Activated B cell treated with CpG ODN at 0.5 μM for 24 hours (primary cell): ENCODE results near the gene UNC13B. TPM values are rescaled to one million over a fixed set of nuclear protein-coding genes. Genes with fewer than 3 reads are reported as not detected.

Experiments used
- ATAC-seq: fragments of 200-7000 bp; cut with Tn5 transposase; one replicate; pipeline ENCODE4 v1.10.0; 2021; ENCODE audit warnings: low read depth, mild to moderate bottlenecking, moderate library complexity
- CTCF ChIA-PET: fragments of 350-600 bp; sonication (Branson Sonifier 250); formaldehyde crosslinking; loops from one replicate; lab custom pipeline; 2021; ENCODE audit warnings: antibody characterized with exemption; lab: Charles Lee
- POLR2A ChIA-PET: fragments of 350-600 bp; sonication (Branson Sonifier 250); formaldehyde crosslinking; loops from one replicate; lab custom pipeline; 2021; ENCODE audit warnings: antibody characterized with exemption; lab: Charles Lee
- DNase-seq: peaks from one replicate; pipeline ENCODE4 v3.0.0; 2022
- H3K27ac Mint-ChIP-seq: one replicate; pipeline ENCODE4 v1.8.0; 2020; ENCODE audit warnings: mixed read lengths
- H3K27me3 Mint-ChIP-seq: one replicate; pipeline ENCODE4 v1.8.0; 2021; ENCODE audit warnings: mixed read lengths
- H3K36me3 Mint-ChIP-seq: one replicate; pipeline ENCODE4 v1.8.0; 2021; ENCODE audit warnings: low read depth, mixed read lengths
- H3K4me1 Mint-ChIP-seq: one replicate; pipeline ENCODE4 v1.8.0; 2021; ENCODE audit warnings: mixed read lengths
- H3K4me3 Mint-ChIP-seq: one replicate; pipeline ENCODE4 v1.8.0; 2020; ENCODE audit warnings: mild to moderate bottlenecking, mixed read lengths
- H3K9me3 Mint-ChIP-seq: one replicate; pipeline ENCODE4 v1.8.0; 2020; ENCODE audit warnings: mixed read lengths
- CTCF ChIP-seq: fragments of 200-600 bp; IDR thresholded peaks from one replicate; pipeline ENCODE4 v1.8.0; 2022; ENCODE audit warnings: antibody characterized with exemption, mild to moderate bottlenecking
- intact Hi-C: fragments of 100-400 bp; cut with micrococcal nuclease; formaldehyde crosslinking; loops from one replicate; pipeline ENCODE4 v1.15.1; 2024
- total RNA-seq: library from RNA; stranded (reverse); gene quantifications from 2 replicates; pipeline ENCODE4 v1.2.3, GENCODE V29; 2022

The UNC13B gene
- total RNA-seq, 1 donor from 2014 or later, result 0.53 TPM

- Mint-ChIP-seq H3K4me3 (no peak overlapping the region), H3K9me3 (no peaks in the 10 kb centered on the region), H3K4me1 (no peaks in the 10 kb centered on the region), H3K36me3 (no peaks in the 10 kb centered on the region), H3K27me3 (peaks cover 6% of the 10 kb centered on the region), H3K27ac (no peak overlapping the region)
- intact Hi-C loops, result no loop called here
- CTCF ChIA-PET, result no interaction called here
- ATAC-seq (no peak), DNase-seq (no peak)
- no peak for TF ChIP-seq CTCF
- POLR2A ChIA-PET, result no interaction called here
These were observed 234.9 kb downstream of the UNC13B start for GRCh38 chr9:35396560-35397215.

GRCh38 chr9:35397216-35397698, 235.4 kb downstream of the UNC13B start:
- ATAC-seq (no peak), DNase-seq (no peak)
- Mint-ChIP-seq H3K4me1 (no peaks in the 10 kb centered on the region), H3K36me3 (no peaks in the 10 kb centered on the region), H3K9me3 (no peaks in the 10 kb centered on the region), H3K4me3 (no peak overlapping the region), H3K27me3 (peaks cover 6% of the 10 kb centered on the region), H3K27ac (no peak overlapping the region)
- TF ChIP-seq CTCF, result no peak
- intact Hi-C loops, result no loop called here
- ChIA-PET POLR2A (no interaction called here), CTCF (no interaction called here)

- TF ChIP-seq CTCF, result no peak
- no peaks in the 10 kb centered on the region for H3K9me3 Mint-ChIP-seq
- intact Hi-C loops, result no loop called here
- DNase-seq (no peak), ATAC-seq (no peak)
- H3K27me3 Mint-ChIP-seq, result peaks cover 6% of the 10 kb centered on the region
- H3K4me1 Mint-ChIP-seq, result no peaks in the 10 kb centered on the region
- no peaks in the 10 kb centered on the region for H3K36me3 Mint-ChIP-seq
- H3K4me3 Mint-ChIP-seq, result no peak overlapping the region
- H3K27ac Mint-ChIP-seq, result no peak overlapping the region
- POLR2A ChIA-PET, result no interaction called here
- CTCF ChIA-PET, result no interaction called here
These were observed 236.1 kb downstream of the UNC13B start for GRCh38 chr9:35397923-35398322.

- no peak overlapping the region for H3K27ac Mint-ChIP-seq
- peaks cover 4% of the 10 kb centered on the region for H3K27me3 Mint-ChIP-seq
- no peak for TF ChIP-seq CTCF
- ChIA-PET CTCF (no interaction called here), POLR2A (no interaction called here)
- intact Hi-C loops, result no loop called here
- no peaks in the 10 kb centered on the region for H3K36me3 Mint-ChIP-seq
- DNase-seq (no peak), ATAC-seq (no peak)
- no peak overlapping the region for H3K4me3 Mint-ChIP-seq
- H3K4me1 Mint-ChIP-seq, result no peaks in the 10 kb centered on the region
- H3K9me3 Mint-ChIP-seq, result no peaks in the 10 kb centered on the region
These were observed 237.0 kb downstream of the UNC13B start for GRCh38 chr9:35398651-35399335.

GRCh38 chr9:35404865-35405264, 243.1 kb downstream of the UNC13B start:
- DNase-seq (no peak), ATAC-seq (no peak)
- peaks cover 4% of the 10 kb centered on the region for H3K4me1 Mint-ChIP-seq
- H3K36me3 Mint-ChIP-seq, result no peaks in the 10 kb centered on the region
- TF ChIP-seq CTCF, result no peak
- no peak overlapping the region for H3K4me3 Mint-ChIP-seq
- H3K27ac Mint-ChIP-seq, result no peak overlapping the region
- ChIA-PET CTCF (no interaction called here), POLR2A (no interaction called here)
- peaks cover 16% of the 10 kb centered on the region for H3K27me3 Mint-ChIP-seq
- intact Hi-C loops, result no loop called here
- H3K9me3 Mint-ChIP-seq, result no peaks in the 10 kb centered on the region
